Measurements from ENCODE around the gene ACSS1.

DNA sequence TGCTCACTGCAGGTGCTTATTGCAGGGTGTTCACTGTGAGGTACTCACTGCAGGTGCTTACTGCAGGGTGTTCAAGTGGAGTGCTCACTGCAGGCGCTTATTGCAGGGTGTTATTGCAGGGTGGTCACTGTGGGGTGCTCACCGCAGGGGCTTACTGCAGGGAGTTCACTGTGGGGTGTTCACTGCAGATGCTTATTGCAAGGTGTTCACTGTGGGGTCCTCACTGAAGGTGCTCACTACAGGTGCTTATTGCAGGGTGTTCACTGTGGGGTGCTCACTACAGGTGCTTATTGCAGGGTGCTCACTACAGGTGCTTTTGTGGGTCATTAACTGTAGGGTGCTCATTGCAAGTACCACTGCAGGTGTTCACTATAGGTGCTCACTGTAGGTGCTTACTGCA lies 85.6 kb downstream of the ACSS1 start:
- TF ChIP-seq, protein P1, sequence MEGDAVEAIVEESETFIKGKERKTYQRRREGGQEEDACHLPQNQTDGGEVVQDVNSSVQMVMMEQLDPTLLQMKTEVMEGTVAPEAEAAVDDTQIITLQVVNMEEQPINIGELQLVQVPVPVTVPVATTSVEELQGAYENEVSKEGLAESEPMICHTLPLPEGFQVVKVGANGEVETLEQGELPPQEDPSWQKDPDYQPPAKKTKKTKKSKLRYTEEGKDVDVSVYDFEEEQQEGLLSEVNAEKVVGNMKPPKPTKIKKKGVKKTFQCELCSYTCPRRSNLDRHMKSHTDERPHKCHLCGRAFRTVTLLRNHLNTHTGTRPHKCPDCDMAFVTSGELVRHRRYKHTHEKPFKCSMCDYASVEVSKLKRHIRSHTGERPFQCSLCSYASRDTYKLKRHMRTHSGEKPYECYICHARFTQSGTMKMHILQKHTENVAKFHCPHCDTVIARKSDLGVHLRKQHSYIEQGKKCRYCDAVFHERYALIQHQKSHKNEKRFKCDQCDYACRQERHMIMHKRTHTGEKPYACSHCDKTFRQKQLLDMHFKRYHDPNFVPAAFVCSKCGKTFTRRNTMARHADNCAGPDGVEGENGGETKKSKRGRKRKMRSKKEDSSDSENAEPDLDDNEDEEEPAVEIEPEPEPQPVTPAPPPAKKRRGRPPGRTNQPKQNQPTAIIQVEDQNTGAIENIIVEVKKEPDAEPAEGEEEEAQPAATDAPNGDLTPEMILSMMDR (IDR thresholded peaks at IDR 0.05; ENCODE audit: control extremely low read depth in 1 of 3, insufficient read depth in 1 of 3, low read depth in 1 of 3, low read length in 3 of 3): no peak
- TF ChIP-seq EP300 (IDR thresholded peaks at IDR 0.05; ENCODE audit: borderline replicate concordance in 1 of 2, low read depth in 2 of 2, low read length in 2 of 2) (no peak), BRCA1 (IDR thresholded peaks at IDR 0.05; ENCODE audit: low read depth, low read length) (no peak), FOSL1 (IDR thresholded peaks at IDR 0.05; ENCODE audit: insufficient read depth, low read depth, low read length) (no peak), RNF2 (IDR thresholded peaks at IDR 0.05; ENCODE audit: borderline replicate concordance, low read depth, low read length, missing control alignments, poor library complexity, severe bottlenecking) (no peak), TAF1 (IDR thresholded peaks at IDR 0.05; ENCODE audit: low read depth, low read length) (no peak), CREB1 (IDR thresholded peaks at IDR 0.05) (no peak), KDM1A (IDR thresholded peaks at IDR 0.05; ENCODE audit: borderline replicate concordance, low read length) (no peak), EZH2 (IDR thresholded peaks at IDR 0.05; ENCODE audit: low read depth, low read length, severe bottlenecking) (no peak), CBX5 (IDR thresholded peaks at IDR 0.05; ENCODE audit: low read depth, low read length) (no peak), POU5F1 (IDR thresholded peaks at IDR 0.05; ENCODE audit: low read depth, low read length) (no peak)
